Left cardiac atrium (tissue), 4 donors: Measurements from ENCODE around the gene ZSCAN31. TPM values are rescaled to one million over a fixed set of nuclear protein-coding genes. Genes with fewer than 3 reads are reported as not detected.

Source experiments
- ATAC-seq, 2 donors: fragments of 200-7000 bp; cut with Tn5 transposase; one replicate each; pipeline ENCODE4 v1.9.1; 2020; ENCODE audit warnings: mild to moderate bottlenecking in 2 of 2, moderate library complexity in 2 of 2
- DNase-seq: peaks from one replicate; pipeline ENCODE4 v3.0.0-alpha.2; 2020
- intact Hi-C, 2 donors: fragments of 100-400 bp; cut with DNase I; formaldehyde crosslinking; loops; one replicate each; pipeline versions ENCODE4 v1.14.1 to v1.15.1; 2022 to 2023
- total RNA-seq, 2 donors: library from RNA; stranded (reverse); fragmentation: NEBNext Ultra II Directional; extraction: Animal tissue kit (Norgen Biotek cat#: 25700); gene quantifications; one replicate each; pipeline ENCODE4 v1.2.1, GENCODE V29; 2021
- donor health status: DM: no; HTN: yes; CAD: no.
- donor health status: DM: no; HTN: yes; CAD: no; lungs with severe emphysema.
- donor health status: DM: yes; HTN: yes; CAD: no.
- donor health status: Dilated cardiomyopathy.

Gene ZSCAN31
- total RNA-seq, 2 donors from 2014 or later: 8.4 to 11.4 TPM

- ATAC-seq (no peak), DNase-seq (no peak)
- intact Hi-C loops: no loop called here
These were observed 58.2 kb downstream of the ZSCAN31 start for GRCh38 chr6:28277746-28278145.

- ATAC-seq (no peak), DNase-seq (no peak)
- intact Hi-C loops: no loop called here
These were observed 61.1 kb downstream of the ZSCAN31 start for GRCh38 chr6:28274888-28275287.

Other genes starting within 250 kb of the ZSCAN31 start
- 1 to 10 TPM; 2.4 TPM for gene ZSCAN16, start 211.5 kb downstream of the ZSCAN31 start, total RNA-seq
- gene ZKSCAN8, start 194.3 kb downstream of the ZSCAN31 start, total RNA-seq: 10 to 100 TPM; 10.8 to 15.8 TPM
- gene ZSCAN9, start 110.9 kb downstream of the ZSCAN31 start, total RNA-seq: 1 to 10 TPM; 9.2 to 9.6 TPM
- gene ZKSCAN4, start 83.9 kb downstream of the ZSCAN31 start, total RNA-seq: 1 to 10 TPM; 2.3 to 3.1 TPM
- 1 to 10 TPM; 5.4 to 6.1 TPM for gene NKAPL, start 76.9 kb downstream of the ZSCAN31 start, total RNA-seq
- 10 to 100 TPM in 1 of 2 donors, 1 to 10 TPM in 1; 8.8 to 11.9 TPM for gene ZSCAN26, start 69.0 kb downstream of the ZSCAN31 start, total RNA-seq
- gene PGBD1, start 54.6 kb downstream of the ZSCAN31 start, total RNA-seq: 1 to 10 TPM; 2.7 TPM
- 1 to 10 TPM; 3.2 to 4.6 TPM for gene ZKSCAN3, start 13.8 kb upstream of the ZSCAN31 start, total RNA-seq
- 1 to 10 TPM; 2.6 to 3.7 TPM for gene ZSCAN12, start 63.6 kb upstream of the ZSCAN31 start, total RNA-seq
- 1 to 10 TPM; 1.1 to 1.2 TPM for gene ZSCAN23, start 107.3 kb upstream of the ZSCAN31 start, total RNA-seq
- gene GPX6, start 179.6 kb upstream of the ZSCAN31 start, total RNA-seq: not detected
- not detected for gene GPX5, start 189.7 kb upstream of the ZSCAN31 start, total RNA-seq